ENCODE data around the gene MRPL28.

DNA sequence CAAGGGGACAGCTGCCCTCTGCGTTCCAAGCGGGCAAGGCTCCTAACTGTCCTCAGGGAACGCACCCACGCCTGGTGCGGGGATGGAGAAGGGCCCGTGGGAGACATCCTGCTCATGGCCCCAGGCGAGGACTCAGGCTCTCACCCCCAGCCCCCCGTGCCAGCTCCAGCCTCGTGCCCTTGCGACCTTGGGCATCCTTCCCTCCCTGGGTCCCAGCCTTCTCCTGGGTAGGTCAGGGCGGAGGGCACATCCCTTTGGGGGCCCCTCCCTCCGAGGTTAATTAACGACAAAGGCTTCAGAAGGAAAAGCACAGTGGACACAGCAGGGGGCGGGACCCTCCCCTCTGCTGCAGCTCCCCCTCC, 8.5 kb upstream of the MRPL28 start:
- TF ChIP-seq CTCF (IDR thresholded peaks at IDR 0.05; ENCODE audit: poor library complexity) = no peak
- no peak for TF ChIP-seq EZH2phosphoT487 (IDR thresholded peaks at IDR 0.05; ENCODE audit: low read depth, severe bottlenecking, unreplicated experiment)

Measured in hepatocyte (in vitro differentiated cells).